Left ventricle myocardium inferior (tissue), 1 donor: ENCODE results near the gene NRXN3. TPM values are rescaled to one million over a fixed set of nuclear protein-coding genes. Genes with fewer than 3 reads are reported as not detected.

Experiments used
- DNase-seq: peaks from one replicate; pipeline ENCODE4 v3.0.0-alpha.2; 2020
- H3K27ac ChIP-seq: fragments of 200-600 bp; replicated peaks from 2 replicates; pipeline ENCODE4 v1.8.0; 2021
- H3K27me3 ChIP-seq: fragments of 200-600 bp; 2 replicates; pipeline ENCODE4 v1.8.0; 2021; ENCODE audit warnings: low read depth
- H3K36me3 ChIP-seq: fragments of 200-600 bp; 2 replicates; pipeline ENCODE4 v1.8.0; 2021
- H3K4me1 ChIP-seq: fragments of 200-600 bp; 2 replicates; pipeline ENCODE4 v1.8.0; 2021
- H3K4me3 ChIP-seq: fragments of 200-600 bp; 2 replicates; pipeline ENCODE4 v1.8.0; 2021; ENCODE audit warnings: mild to moderate bottlenecking, moderate library complexity
- H3K9me3 ChIP-seq: fragments of 200-600 bp; replicated peaks from 2 replicates; pipeline ENCODE4 v1.8.0; 2021
- CTCF ChIP-seq: fragments of 200-600 bp; IDR thresholded peaks from 2 replicates; pipeline ENCODE4 v1.8.0; 2021; ENCODE audit warnings: antibody characterized with exemption, mild to moderate bottlenecking, borderline replicate concordance
- intact Hi-C: fragments of 100-400 bp; cut with micrococcal nuclease; formaldehyde crosslinking; loops from one replicate; pipeline ENCODE4 v1.11.0; 2022
- total RNA-seq: library from RNA; stranded (reverse); fragmentation: NEBNext Ultra II Directional; extraction: Animal tissue kit (Norgen Biotek cat#: 25700); gene quantifications from one replicate; pipeline ENCODE4 v1.2.1, GENCODE V29; 2021
- donor health status: DM: no; HTN: yes; CAD: no; lungs with severe emphysema.

NRXN3 gene
- total RNA-seq, 1 donor from 2014 or later: 1.2 TPM

- no peak overlapping the region for H3K27ac ChIP-seq
- H3K9me3 ChIP-seq: peaks cover 16% of the 10 kb centered on the region
- no peaks in the 10 kb centered on the region for H3K4me1 ChIP-seq
These were observed 1416.9 kb downstream of the NRXN3 start for GRCh38 chr14:79586989-79587598.

GRCh38 chr14:79587875-79588274 is 1417.7 kb downstream of the NRXN3 start:
- intact Hi-C loops: no loop called here
- no peak for DNase-seq
- Histone ChIP-seq H3K36me3 (no peaks in the 10 kb centered on the region), H3K27me3 (no peaks in the 10 kb centered on the region), H3K9me3 (peaks cover 16% of the 10 kb centered on the region), H3K4me3 (no peak overlapping the region), H3K27ac (no peak overlapping the region), H3K4me1 (no peaks in the 10 kb centered on the region)
- TF ChIP-seq CTCF: no peak

More at GRCh38 chr14:79586989-79587598, 1416.9 kb downstream of the NRXN3 start:
- Histone ChIP-seq H3K36me3 (no peaks in the 10 kb centered on the region), H3K4me3 (no peak overlapping the region), H3K27me3 (no peaks in the 10 kb centered on the region)
- intact Hi-C loops: no loop called here
- no peak for DNase-seq
- TF ChIP-seq CTCF: no peak

GRCh38 chr14:79588398-79588797 is 1418.2 kb downstream of the NRXN3 start:
- no peaks in the 10 kb centered on the region for H3K36me3 ChIP-seq
- TF ChIP-seq CTCF: no peak
- H3K9me3 ChIP-seq: peaks cover 16% of the 10 kb centered on the region
- intact Hi-C loops: no loop called here
- no peaks in the 10 kb centered on the region for H3K27me3 ChIP-seq
- DNase-seq: no peak
- no peak overlapping the region for H3K27ac ChIP-seq
- H3K4me1 ChIP-seq: no peaks in the 10 kb centered on the region
- no peak overlapping the region for H3K4me3 ChIP-seq

GRCh38 chr14:79596551-79596950 is 1426.4 kb downstream of the NRXN3 start:
- peaks cover 3% of the 10 kb centered on the region for H3K9me3 ChIP-seq
- no peaks in the 10 kb centered on the region for H3K4me1 ChIP-seq
- H3K27me3 ChIP-seq: no peaks in the 10 kb centered on the region
- intact Hi-C loops: no loop called here
- TF ChIP-seq CTCF: no peak
- DNase-seq: no peak
- H3K27ac ChIP-seq: no peak overlapping the region
- H3K4me3 ChIP-seq: no peak overlapping the region
- no peaks in the 10 kb centered on the region for H3K36me3 ChIP-seq

- DNase-seq: no peak
- TF ChIP-seq CTCF: no peak
- Histone ChIP-seq H3K9me3 (peaks cover 3% of the 10 kb centered on the region), H3K27me3 (no peaks in the 10 kb centered on the region), H3K4me1 (no peaks in the 10 kb centered on the region), H3K4me3 (no peak overlapping the region), H3K27ac (no peak overlapping the region), H3K36me3 (no peaks in the 10 kb centered on the region)
- intact Hi-C loops: no loop called here
These were observed 1427.4 kb downstream of the NRXN3 start for GRCh38 chr14:79597566-79597965.
